ENCODE measurements around the gene KCNG4. TPM values are rescaled to one million over a fixed set of nuclear protein-coding genes. Genes with fewer than 3 reads are reported as not detected.

The KCNG4 gene, protein sequence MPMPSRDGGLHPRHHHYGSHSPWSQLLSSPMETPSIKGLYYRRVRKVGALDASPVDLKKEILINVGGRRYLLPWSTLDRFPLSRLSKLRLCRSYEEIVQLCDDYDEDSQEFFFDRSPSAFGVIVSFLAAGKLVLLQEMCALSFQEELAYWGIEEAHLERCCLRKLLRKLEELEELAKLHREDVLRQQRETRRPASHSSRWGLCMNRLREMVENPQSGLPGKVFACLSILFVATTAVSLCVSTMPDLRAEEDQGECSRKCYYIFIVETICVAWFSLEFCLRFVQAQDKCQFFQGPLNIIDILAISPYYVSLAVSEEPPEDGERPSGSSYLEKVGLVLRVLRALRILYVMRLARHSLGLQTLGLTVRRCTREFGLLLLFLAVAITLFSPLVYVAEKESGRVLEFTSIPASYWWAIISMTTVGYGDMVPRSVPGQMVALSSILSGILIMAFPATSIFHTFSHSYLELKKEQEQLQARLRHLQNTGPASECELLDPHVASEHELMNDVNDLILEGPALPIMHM
- not detected for polyA plus RNA-seq (2012; ENCODE audit: low read depth, missing spikeins)

DNA sequence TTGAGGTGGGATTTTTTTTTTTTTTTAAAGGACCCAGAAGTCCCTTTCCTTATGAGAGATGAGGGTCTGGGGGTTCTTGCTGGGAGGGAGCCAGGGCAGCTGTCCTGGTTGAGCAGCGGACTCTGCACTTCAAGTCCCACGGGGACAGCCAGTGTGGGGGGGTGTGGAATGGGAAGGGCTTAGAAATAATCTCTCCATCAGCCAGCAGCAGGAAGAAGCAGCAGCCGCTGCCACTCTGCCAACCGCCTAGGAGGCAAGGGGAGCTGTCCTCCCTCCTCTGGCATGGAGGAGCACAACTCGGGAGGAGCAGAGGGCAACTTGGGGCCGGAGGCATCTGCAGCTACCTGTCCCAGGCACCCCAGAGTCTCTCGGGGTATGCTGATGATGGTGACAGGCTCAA lies at the start of gene KCNG4:
Gene KCNG4 (minus strand): TSS at position 104 of the 400 bp plus-strand sequence. CDS start 2,527 bp downstream, outside the sequence.
- DNase-seq (ENCODE audit: insufficient read length, low spot score) (no peak), FAIRE-seq (no peak)
- TF ChIP-seq POLR2A (IDR thresholded peaks at IDR 0.05; ENCODE audit: low read depth, low read length) = no peak
- TF ChIP-seq POLR2AphosphoS5 (IDR thresholded peaks at IDR 0.05; ENCODE audit: low read depth, low read length) = no peak
- TF ChIP-seq PAX5 (IDR thresholded peaks at IDR 0.05; ENCODE audit: insufficient read depth, low read length, severe bottlenecking) = no peak
- TF ChIP-seq SPI1 (IDR thresholded peaks at IDR 0.05; ENCODE audit: low read depth, low read length) = no peak
- no peak for TF ChIP-seq POU2F2 (IDR thresholded peaks at IDR 0.05; ENCODE audit: low read depth, low read length)
- no peak for TF ChIP-seq TAF1 (IDR thresholded peaks at IDR 0.05; ENCODE audit: low read depth, low read length)

DNA sequence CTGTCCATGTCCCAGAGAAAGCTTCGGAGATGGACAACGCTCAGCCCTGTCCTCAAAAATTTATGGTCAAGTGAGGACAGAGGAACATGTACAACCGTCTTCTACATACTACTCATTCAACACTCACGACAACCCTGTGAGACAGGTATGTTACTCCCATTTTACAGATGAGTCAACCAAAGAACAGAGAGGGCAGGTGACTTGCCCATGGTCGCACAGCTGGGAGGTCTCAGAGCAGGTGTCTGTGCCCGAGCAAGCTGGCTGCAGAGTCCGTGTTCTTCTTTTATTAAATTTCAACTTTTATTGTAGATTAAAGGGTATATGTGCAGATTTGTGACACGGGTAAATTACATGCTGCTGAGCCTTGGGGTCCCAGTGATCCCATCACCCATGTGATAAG lies 49.1 kb upstream of the KCNG4 start:
- no peak for FAIRE-seq
- no peak for TF ChIP-seq POLR2AphosphoS5 (IDR thresholded peaks at IDR 0.05; ENCODE audit: low read depth, low read length)
- TF ChIP-seq TAF1 (IDR thresholded peaks at IDR 0.05; ENCODE audit: low read depth, low read length) = no peak
- TF ChIP-seq SPI1 (IDR thresholded peaks at IDR 0.05; ENCODE audit: low read depth, low read length) = no peak
- no peak for TF ChIP-seq POLR2A (IDR thresholded peaks at IDR 0.05; ENCODE audit: low read depth, low read length)
- TF ChIP-seq PAX5 (IDR thresholded peaks at IDR 0.05; ENCODE audit: insufficient read depth, low read length, severe bottlenecking) = no peak
- TF ChIP-seq POU2F2 (IDR thresholded peaks at IDR 0.05; ENCODE audit: low read depth, low read length) = no peak
- DNase-seq (ENCODE audit: insufficient read length, low spot score) = no peak

DNA sequence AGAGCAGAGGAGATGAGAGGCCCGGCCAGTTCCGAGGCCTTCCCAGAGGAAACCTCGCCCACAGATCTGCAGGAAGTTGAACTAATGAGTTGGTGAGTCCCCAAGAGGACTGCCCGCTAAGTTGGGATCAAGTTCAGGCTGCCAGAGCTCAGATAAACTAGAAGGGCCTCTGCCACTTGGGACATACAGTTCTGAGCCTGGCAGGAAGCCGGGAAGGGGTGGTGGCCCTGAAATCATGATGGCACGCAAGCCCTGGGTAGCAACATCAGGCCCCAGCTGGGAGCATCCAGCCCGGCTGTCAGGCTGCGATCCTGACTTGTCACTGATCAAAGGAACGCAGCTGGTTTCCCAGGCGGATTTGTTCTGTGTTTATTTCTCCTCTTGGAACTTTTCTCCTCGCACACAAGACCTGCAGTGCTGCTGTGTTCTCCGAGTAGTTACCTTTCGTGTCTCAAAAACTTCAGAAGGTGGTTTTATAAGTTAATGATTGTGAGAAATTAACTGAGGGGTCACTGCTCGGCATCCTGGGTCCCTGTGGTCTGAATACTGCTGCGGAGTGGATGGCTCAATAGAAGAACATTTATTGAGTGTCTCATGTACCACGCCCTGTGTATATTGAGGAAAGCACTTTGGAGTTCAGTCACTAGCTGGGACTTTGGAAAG lies 46.9 kb upstream of the KCNG4 start:
- FAIRE-seq = no peak
- DNase-seq (ENCODE audit: insufficient read length, low spot score) = no peak
- TF ChIP-seq POU2F2 (IDR thresholded peaks at IDR 0.05; ENCODE audit: low read depth, low read length) (no peak), TAF1 (IDR thresholded peaks at IDR 0.05; ENCODE audit: low read depth, low read length) (no peak), POLR2AphosphoS5 (IDR thresholded peaks at IDR 0.05; ENCODE audit: low read depth, low read length) (no peak), POLR2A (IDR thresholded peaks at IDR 0.05; ENCODE audit: low read depth, low read length) (no peak), SPI1 (IDR thresholded peaks at IDR 0.05; ENCODE audit: low read depth, low read length) (no peak)

DNA sequence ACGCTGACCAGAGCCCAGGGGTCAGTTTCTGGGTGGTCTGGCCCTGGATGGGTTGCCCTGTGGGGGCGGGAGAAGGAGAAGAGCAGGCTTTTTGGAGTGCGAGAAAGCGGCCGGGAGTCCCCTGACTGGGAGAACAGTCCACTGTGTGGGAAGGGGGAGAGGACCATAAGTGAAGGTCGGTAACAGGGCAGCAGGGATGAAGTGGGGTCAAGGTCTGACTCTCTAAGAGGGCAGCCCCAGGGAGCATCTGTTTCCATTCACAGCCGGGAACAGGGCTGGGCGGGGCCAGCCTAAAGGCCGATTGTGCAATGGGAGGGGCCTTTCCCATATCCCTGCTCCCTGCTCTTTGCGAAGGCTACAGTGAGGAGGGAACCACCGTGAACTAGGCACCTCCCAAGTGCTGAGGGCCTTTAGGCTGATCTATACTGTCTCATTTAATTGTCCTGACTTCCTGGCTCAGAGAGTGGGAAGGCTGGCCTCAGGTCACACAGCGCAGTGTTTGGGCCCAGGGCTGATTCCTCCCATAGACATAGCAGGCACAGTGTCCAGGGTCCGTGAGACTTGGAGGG lies 44.4 kb upstream of the KCNG4 start:
- DNase-seq (ENCODE audit: insufficient read length, low spot score) (no peak), FAIRE-seq (no peak)
- TF ChIP-seq SPI1 (IDR thresholded peaks at IDR 0.05; ENCODE audit: low read depth, low read length) (no peak), TAF1 (IDR thresholded peaks at IDR 0.05; ENCODE audit: low read depth, low read length) (no peak)

DNA sequence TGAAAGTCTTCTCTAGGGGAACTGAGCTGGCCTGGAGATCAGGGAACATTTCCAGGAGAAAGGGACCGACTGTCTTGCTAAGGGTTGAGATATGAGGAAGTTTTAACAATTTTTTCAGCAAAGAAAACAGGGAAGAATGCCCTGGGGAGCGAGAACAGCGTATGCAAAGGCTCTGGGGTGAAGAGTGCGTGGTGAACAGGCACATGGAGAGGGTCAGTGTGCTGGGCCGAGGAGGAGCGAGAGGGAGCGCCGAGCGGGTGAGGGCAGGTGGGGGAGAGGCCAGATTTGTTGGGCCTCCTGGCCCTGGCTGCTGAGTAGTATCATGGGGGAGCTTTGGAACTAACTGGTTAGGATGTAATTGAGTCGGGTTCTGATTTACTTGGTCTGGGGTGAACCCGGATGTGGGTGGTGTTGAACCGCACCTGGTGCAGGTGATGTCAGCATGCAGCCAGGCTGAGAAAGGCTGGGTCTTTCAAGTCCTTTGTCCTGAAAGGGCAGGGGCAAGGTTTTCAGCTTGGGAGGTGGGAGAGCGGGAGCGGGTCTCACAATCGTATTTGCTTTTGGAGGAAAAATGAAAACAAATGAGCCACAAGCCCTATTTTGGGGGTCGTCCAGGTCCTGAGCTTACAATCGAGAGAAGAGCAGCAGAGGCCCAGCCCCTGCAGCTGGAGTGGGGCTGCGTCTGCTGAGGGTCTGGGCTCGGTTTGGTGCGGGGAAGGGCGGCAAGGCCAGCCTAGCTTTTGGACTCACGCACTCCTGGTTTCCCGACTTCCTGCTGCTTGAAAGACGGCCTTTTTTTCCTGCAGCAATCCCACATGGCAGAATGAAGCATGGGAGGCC lies 43.7 kb upstream of the KCNG4 start:
- DNase-seq (ENCODE audit: insufficient read length, low spot score) = no peak
- FAIRE-seq = no peak
- TF ChIP-seq TAF1 (IDR thresholded peaks at IDR 0.05; ENCODE audit: low read depth, low read length) (no peak), POU2F2 (IDR thresholded peaks at IDR 0.05; ENCODE audit: low read depth, low read length) (no peak), POLR2AphosphoS5 (IDR thresholded peaks at IDR 0.05; ENCODE audit: low read depth, low read length) (no peak), POLR2A (IDR thresholded peaks at IDR 0.05; ENCODE audit: low read depth, low read length) (no peak), SPI1 (IDR thresholded peaks at IDR 0.05; ENCODE audit: low read depth, low read length) (no peak), PAX5 (IDR thresholded peaks at IDR 0.05; ENCODE audit: insufficient read depth, low read length, severe bottlenecking) (no peak)

DNA sequence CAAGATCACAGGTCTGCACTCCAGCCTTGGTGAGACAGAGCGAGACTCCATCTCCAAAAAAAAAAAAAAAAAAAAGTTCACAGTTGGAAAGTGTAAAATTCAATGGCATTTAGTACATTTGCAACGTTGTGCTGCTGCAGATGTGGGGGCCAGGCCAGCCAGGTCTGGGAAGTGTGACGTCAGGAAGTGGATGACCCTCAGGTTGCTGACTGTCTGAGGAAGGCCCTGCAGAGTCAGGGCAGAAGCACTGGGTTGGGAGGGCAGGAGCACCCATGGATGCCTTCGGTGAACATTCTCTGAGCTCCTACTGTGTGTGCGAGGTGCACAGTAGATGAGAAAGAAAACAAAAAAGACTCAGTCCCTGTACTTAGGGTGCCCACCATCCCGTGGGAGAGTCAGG lies 42.7 kb upstream of the KCNG4 start:
- FAIRE-seq (no peak), DNase-seq (ENCODE audit: insufficient read length, low spot score) (no peak)
- TF ChIP-seq TAF1 (IDR thresholded peaks at IDR 0.05; ENCODE audit: low read depth, low read length) = no peak
- no peak for TF ChIP-seq POLR2A (IDR thresholded peaks at IDR 0.05; ENCODE audit: low read depth, low read length)
- TF ChIP-seq POLR2AphosphoS5 (IDR thresholded peaks at IDR 0.05; ENCODE audit: low read depth, low read length) = no peak
- no peak for TF ChIP-seq POU2F2 (IDR thresholded peaks at IDR 0.05; ENCODE audit: low read depth, low read length)
- TF ChIP-seq PAX5 (IDR thresholded peaks at IDR 0.05; ENCODE audit: insufficient read depth, low read length, severe bottlenecking) = no peak
- no peak for TF ChIP-seq SPI1 (IDR thresholded peaks at IDR 0.05; ENCODE audit: low read depth, low read length)

DNA sequence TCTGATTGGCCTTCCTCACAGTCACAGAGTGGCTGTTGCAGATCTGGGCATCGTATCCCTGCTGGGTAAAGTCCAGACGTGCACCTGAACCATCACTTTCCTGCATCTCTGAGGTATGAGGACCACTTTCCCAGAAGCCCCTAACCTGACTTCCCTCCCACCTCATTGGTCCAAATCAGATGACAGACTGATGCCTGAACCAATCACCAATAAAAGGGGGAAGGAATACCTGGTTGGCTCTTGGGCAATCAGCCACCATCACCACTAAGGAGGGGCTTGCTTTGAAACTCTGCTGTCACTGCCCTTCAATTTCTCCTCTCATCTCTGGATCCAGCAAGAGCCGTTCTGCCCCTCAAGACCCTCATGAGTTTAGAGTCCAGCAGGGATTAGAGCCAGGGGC lies 41.3 kb upstream of the KCNG4 start:
- FAIRE-seq = no peak
- no peak for DNase-seq (ENCODE audit: insufficient read length, low spot score)
- TF ChIP-seq POLR2A (IDR thresholded peaks at IDR 0.05; ENCODE audit: low read depth, low read length) = no peak
- no peak for TF ChIP-seq PAX5 (IDR thresholded peaks at IDR 0.05; ENCODE audit: insufficient read depth, low read length, severe bottlenecking)

DNA sequence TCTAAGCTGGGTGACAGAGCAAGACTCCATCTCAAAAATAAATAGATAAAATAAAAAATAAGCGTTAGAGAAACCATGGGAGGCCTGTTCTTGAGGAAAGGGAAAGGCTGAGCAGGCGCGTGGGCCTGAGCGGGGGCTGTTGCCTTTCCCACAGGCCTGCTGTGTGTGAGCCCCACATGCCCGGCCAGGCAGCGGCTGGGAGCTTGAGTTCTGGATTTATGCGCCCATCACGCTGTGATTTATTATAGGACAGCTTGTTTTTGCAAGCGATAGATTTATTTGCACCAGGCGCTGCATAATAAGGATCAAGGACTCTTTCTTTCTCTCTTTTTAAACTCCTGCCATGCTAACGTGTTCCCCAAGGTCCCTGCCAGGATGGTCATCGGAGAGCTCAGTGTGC lies 40.1 kb upstream of the KCNG4 start:
- DNase-seq (ENCODE audit: insufficient read length, low spot score) (no peak), FAIRE-seq (no peak)
- no peak for TF ChIP-seq POU2F2 (IDR thresholded peaks at IDR 0.05; ENCODE audit: low read depth, low read length)
- no peak for TF ChIP-seq POLR2AphosphoS5 (IDR thresholded peaks at IDR 0.05; ENCODE audit: low read depth, low read length)
- TF ChIP-seq POLR2A (IDR thresholded peaks at IDR 0.05; ENCODE audit: low read depth, low read length) = no peak
- TF ChIP-seq PAX5 (IDR thresholded peaks at IDR 0.05; ENCODE audit: insufficient read depth, low read length, severe bottlenecking) = no peak
- TF ChIP-seq TAF1 (IDR thresholded peaks at IDR 0.05; ENCODE audit: low read depth, low read length) = no peak
- TF ChIP-seq SPI1 (IDR thresholded peaks at IDR 0.05; ENCODE audit: low read depth, low read length) = no peak

DNA sequence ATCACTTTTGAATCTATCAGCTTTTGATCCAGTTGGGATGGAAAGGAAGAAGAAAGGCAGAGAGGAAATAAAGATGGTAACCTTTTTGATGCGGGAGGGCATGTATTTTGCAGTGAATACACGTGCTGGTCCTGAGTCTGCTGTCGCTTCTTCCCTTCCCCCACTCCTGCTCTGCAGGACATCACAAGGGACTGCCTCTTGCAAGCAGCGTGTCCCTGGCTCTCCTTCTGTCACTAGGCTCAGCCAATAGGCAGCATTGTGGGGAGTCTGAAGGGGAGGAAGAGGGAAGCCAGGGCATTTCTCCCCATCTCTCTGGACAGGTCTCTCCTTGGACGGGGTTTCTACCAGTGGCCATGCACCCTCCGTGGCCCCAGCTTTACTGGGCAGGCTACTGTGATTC lies 39.2 kb upstream of the KCNG4 start:
- TF ChIP-seq POLR2AphosphoS5 (IDR thresholded peaks at IDR 0.05; ENCODE audit: low read depth, low read length) (no peak), SPI1 (IDR thresholded peaks at IDR 0.05; ENCODE audit: low read depth, low read length) (no peak), TAF1 (IDR thresholded peaks at IDR 0.05; ENCODE audit: low read depth, low read length) (no peak), PAX5 (IDR thresholded peaks at IDR 0.05; ENCODE audit: insufficient read depth, low read length, severe bottlenecking) (no peak), POU2F2 (IDR thresholded peaks at IDR 0.05; ENCODE audit: low read depth, low read length) (no peak), POLR2A (IDR thresholded peaks at IDR 0.05; ENCODE audit: low read depth, low read length) (no peak)
- no peak for DNase-seq (ENCODE audit: insufficient read length, low spot score)
- FAIRE-seq = no peak
